Stimulated activated CD4-positive, alpha-beta T cell treated with anti-CD3 and anti-CD28 coated beads, Interleukin-1b, Interleukin-23, amount 100 ng/mL, for 1 hour (primary cell): Measurements from ENCODE around the gene CEP112.
A peak's percentile ranks its signal among the peaks of the same experiment; 100 is the strongest.

ENCODE experiments used
- DNase-seq, 2 donors: peaks; one replicate each; pipeline ENCODE4 v3.0.0-alpha.2; 2020; ENCODE audit warnings: low read depth in 2 of 2

CEP112 gene

DNA sequence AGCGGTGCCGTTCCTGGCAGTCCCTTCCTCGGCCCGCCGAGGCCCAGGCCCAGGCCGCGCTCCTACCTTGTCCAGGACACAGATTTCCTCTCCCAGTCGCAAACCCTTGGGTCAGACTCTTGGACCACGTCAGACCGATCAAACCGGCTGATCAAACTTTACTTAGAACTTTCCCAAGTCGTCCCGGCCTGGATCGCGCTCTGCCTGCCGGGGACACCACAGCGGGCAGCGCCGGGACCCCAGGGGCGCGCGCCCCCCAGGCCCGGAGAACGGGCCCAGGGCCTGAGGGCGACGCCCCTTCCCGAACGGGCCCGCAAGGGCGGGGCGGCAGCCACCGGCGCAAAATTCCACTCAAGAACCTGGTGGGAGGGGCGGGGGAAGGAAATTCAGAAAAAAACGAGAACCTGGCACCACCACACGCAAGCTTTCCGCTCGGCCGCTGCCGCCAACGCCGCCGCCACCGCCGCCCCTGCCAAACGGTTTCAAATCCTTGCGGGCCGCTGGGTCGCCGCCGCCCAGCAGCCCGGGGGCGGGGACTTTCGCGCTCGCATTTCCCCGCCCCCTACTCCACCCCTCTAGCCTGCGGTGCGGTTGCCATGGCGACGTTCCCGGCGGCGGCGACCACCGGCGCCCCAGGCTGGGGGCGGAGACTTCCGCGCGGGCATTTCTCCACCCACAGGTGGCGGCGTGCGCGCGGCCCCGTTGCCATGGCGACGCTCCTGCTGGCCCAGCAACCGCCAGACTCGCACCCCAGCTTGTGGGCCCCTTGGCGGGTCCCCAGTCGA, at the start of gene CEP112:
CEP112 (minus strand) TSS at position 541 of the 785 bp plus-strand sequence.
- DNase-seq, result peak; percentile 67 to 81

DNA sequence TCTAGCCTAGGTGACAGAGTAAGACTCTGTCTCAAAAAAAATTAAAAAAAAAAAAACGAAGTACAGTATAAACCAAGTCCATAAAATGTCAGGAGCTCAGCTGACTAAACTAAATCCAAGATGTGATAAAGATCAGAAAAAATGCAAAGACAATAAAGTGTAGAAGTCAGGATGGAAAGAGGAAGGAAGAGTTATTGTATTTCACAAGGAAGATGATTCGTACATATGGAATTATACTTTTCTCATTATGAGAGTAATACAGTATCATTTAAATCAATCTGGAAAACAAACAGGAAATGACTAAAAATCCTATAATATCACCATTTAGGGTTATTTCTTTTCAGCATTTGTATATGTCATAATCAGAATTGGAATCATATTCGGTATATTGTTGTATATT, 48.7 kb upstream of the CEP112 start:
- no peak for DNase-seq

DNA sequence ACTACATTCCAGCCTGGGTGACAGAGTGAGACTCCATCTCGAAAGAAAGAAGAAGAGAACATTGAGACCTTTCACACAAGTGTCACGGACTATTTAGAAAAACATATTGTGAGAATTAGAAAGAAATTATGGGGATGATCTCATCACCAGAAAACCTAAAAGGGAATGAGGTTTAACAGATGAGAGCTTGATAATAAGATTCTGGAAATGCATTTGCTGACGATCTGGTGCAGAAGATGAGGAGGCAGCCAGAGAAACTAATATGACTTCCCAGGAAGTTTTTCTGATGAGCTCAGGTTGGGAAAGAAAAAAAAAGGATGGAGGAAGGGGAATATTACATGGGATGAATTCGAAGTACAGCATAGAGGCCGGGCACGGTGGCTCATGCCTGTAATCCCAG, 48.1 kb upstream of the CEP112 start:
- DNase-seq, result no peak

DNA sequence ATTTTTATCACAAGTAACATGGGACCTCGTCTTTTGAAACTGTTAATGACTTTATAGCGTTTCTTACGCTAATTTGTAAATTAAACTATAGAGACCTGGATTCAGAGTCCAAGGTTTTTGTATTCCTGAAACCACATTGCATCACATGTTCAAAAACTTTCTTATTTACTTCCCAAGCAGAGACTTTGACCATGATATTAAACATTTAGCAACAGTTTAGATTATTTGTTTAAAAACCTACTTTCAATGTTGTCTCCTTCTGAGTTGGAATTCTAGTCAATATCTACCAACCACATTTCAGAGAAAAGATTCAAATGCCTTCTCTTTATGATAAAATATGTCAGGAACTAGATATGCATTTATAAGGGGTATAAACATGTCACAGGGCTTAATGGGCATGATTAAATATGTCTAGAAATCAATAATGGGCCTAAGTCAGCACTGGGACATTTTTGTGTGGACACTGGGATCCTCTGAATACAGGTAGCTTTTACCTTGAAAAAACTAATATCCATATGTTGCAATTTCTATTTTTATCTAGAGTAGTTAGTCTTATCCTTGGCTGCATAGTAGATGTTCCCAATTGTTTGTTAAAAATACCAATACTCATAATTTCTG, 43.6 kb upstream of the CEP112 start:
- no peak for DNase-seq

DNA sequence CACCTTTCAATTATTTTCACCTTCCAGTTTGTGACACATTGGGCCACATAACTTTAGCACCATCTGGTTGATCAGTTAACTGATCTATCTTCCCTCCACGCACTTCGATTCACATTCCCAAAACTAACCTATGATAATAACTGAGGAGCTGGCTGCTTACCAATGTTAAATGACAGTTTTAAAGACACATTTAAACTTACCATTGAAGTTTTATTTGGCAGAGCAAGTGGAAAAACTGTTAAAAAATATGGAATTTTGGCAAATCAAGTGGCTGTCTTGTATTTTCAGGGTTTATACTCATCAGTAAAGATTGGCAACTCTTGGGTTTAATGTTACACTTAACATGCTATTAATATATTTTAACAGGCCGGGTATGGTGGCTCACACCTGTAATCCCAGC, 42.7 kb upstream of the CEP112 start:
- no peak for DNase-seq

DNA sequence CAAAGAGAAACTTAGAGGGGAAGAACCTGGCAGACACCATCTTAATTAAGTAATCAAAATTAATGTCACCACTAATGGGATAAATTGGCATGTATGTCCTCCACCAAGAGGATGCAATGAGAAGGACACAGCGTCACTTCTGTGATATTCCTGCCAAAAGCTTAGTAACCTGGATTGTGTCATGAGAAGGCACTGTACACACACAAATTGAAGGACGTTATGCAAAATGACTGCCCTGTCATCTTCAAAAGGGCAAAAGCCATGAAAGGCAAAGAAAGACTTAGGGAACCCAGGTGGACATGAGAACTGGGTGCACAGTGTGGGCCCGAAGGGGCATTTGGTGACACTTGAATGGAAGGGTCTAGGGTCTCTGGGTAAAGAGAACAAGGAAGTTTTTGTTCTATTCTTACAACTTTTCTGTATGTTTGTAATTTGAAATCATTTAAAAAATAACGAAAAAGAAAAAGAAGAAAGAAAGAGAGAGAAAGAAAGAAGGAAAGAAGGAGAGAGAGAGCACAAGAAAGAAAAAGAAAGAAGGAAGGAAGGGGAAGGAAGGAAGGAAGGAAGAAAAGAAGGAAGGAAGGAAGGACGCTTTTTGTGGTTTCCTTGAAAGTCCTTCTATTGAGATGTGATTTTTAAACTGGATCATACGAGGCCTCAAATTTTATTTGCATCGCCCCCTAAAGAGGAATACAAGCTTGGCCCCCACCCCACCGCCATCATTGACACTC, 41.3 kb upstream of the CEP112 start:
- no peak for DNase-seq

DNA sequence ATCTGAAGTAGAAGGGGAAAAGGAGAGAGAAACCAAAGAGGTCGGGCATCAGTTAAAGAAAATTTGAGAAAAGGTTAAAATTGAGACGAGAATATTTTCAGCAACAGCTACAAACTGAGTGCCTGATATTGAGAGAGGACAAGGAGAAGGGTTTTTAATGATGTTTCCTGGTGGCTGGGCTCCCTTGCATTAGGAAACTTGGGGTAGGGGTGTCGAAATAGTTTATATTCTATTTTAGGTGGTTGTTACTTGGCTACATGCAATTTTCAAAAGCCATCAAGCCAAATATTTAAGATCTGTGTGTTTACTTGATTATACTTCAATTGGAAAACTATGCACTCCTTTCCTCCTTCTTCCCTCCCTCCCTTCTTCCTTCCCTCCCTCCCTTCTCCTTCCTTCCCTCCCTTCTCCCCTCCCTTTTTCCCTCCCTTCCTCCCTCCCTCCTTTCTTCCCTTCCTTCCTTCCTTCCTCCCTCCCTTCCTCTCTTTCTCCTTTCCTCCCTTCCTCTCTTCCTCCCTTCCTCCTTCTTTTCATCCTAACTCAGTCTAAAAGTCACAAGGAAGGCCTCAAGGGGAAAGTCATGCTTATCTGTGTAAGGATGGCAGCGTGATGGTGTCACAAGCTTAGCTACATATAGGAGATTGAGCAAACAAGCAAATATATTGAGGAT, 39.1 kb upstream of the CEP112 start:
- DNase-seq, result no peak

DNA sequence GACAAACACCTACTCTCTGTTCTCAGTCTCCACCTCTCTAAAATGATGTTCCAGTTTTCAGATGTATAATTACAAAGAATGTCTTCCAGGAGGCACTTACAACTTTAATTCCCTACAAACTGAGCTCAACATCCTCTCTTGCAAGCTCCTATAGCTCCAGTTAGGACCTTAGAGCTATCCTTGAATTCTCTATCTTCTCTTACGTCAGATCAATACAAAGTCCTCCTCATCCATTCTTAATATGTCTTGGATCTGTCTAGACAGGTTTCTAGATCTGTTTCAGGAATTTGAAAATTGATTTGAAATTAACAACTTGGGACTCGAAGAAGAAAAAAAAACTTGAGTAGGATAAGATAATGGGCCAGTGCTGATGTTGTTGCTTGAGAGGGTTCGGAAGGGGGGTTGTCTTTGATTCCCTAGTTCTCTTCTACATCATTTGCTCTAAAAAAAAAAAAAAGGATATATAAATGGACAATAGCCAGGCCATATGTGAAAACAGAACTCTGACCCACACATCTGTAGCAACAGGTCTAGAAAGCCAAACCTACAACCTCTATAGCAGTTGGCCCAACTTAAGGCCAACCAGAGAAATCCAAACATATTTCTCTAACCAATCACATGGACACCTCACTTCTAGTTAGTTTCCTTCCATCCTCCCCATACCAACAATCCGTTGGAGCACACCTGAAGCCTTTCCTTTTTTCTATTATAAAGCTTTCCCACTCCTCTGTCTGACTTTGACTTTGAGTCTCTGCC, 38.0 kb upstream of the CEP112 start:
- DNase-seq, result no peak

DNA sequence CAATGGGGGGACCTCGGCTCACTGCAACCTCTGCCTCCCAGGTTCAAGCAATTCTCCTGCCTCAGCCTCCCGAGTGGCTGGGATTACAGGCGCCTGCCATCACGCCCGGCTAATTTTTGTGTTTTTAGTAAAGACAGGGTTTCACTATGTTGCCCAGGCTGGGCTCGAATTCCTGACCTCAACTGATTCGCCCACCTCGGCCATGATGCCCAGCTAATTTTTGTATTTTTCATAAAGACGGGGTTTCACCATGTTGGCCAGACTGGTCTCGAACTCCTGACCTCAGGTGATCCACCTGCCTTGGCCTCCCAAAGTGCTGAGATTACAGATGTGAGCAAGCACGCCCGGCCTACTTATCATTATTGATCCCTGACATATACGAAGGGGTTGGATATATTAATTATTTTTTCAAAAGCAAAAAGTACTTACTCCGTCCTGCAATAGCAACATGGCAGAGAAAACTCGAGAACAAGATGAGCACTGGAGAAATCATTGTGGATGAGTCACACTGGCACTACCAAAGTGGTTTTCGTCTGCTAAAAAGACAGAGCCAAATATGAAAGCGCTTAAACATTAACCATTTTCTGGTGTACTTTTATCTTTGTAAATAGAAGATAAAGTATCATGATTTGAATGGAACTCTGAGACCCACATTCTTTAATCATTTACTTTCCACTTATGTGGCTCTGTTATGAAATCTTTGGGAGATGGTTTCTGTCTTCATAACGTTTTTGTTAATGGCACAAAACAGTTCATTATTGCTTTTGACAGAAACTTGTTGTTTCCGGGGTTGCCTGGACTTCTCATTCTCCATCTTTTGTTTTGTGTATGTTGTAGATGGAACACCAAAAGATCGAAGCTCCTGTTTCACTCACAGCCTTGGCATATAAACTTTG, 37.2 kb upstream of the CEP112 start, which contains the start of gene APOH:
APOH (minus strand) TSS at position 529 of the 896 bp plus-strand sequence; CDS start at position 493, 36 bp downstream.
- DNase-seq, result no peak

DNA sequence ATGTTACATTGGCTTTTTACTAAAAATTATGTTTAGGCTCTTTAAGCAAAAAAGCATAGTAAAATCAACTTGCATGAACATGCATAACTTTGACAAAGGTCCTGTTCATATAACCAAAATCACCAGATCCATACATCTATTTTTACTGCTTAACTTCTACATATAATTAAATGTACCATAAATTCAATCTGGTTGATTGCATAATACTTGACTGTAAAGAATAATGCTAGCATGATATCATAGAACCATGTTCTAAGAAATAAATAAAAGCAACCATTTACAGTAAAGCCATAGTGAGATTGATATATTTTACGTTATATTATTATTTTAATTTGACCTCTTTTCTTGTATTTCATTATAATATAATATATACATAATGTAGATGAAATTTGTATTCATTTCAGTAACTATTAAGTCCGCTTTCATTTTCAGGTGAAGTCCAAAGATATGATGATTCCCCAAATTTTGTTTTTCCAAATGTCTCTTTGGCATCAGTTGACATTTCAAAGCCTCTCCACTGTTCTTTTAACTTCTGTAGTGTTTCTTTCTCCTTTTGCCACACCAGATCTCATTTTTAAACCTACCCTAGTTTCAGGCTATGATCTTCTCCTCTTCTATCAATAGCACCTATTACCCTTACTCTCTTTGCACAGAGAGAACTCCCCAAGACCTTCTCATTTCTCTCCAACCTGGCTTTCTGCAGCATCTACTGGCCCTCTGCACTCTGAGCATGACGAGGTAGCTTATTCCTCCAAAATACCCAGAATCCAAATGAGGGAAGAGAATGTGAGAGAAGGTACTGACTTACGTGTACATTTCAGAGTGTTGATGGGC, 35.5 kb upstream of the CEP112 start:
- DNase-seq, result no peak

DNA sequence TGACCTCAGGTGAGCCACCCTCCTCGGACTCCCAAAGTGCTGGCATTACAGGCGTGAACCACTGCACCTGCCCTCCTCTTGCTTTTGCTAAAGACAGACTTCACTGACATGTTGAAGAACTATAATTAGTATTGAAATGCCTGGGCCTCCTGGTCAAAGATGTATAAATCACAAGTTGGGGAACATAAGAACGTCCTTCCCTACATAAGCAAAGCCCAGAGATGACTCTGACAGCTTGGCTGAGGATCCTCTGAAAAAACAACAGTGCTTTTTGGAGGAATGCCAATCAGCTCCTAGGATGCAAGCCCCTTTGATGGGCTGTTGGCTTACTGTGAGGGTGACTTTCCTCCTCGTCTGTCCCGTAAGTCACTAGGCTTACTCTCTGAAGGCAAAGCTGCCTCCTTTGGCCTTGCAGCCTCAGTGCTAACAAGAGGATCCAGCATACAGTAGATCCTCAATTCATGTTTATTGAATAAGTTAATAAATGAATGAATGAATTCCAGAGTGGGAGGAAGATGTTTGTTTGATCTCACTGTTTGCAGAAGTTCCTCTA, 30.9 kb upstream of the CEP112 start:
- no peak for DNase-seq

DNA sequence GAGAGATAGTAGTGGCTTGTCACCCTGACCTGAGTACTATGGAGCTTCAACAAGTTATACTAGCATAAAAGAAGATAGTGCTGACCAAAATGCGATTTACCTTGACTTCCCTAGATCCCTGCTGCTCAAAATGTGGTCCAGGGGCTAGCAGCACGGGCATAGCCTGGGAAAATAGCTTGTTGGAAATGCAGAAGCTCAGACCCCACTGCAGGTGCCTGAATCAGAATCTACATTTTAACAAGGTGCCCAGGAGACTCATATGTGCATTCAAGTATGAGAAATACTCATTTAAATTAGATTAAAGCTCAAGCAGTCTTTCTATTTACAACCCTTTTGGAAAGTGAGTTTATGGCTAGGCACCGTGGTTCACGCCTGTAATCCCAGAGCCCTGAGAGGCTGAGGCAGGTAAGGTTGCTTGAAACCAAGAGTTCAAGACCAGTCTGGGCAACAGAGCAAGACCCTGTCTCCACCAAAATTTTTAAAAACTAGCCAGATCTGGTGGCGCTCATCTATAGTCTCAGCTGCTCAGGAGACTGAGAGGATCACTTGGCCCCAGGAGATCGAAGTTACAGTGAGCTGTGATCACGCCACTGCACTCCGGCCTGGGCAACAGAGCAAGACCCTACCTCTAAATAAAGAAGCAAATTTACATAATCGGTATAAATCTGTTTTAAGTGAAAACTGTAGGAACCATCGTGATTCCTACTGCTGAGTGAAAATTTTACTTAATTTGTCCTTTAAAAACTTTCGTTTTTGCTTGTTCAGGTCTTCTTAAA, 30.0 kb upstream of the CEP112 start:
- DNase-seq, result no peak

DNA sequence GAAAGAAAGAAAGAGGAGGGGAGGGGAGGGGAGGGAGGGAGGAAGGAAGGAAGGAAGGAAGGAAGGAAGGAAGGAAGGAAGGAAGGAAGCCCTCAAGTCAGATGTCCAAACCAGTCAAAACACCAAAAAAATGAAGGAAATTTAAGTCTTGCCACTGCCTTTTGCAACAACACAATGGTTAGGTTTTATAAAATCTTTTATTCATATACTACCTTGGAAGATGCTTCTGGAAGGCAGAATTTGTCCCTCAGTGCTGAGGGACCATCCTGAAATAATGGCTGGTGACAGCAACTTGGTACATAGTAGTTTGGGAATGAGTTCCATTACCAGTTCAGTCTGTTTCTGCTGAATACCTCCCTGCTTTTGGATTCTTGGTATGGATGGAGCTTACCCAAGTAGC, 29.4 kb upstream of the CEP112 start:
- DNase-seq, result no peak

DNA sequence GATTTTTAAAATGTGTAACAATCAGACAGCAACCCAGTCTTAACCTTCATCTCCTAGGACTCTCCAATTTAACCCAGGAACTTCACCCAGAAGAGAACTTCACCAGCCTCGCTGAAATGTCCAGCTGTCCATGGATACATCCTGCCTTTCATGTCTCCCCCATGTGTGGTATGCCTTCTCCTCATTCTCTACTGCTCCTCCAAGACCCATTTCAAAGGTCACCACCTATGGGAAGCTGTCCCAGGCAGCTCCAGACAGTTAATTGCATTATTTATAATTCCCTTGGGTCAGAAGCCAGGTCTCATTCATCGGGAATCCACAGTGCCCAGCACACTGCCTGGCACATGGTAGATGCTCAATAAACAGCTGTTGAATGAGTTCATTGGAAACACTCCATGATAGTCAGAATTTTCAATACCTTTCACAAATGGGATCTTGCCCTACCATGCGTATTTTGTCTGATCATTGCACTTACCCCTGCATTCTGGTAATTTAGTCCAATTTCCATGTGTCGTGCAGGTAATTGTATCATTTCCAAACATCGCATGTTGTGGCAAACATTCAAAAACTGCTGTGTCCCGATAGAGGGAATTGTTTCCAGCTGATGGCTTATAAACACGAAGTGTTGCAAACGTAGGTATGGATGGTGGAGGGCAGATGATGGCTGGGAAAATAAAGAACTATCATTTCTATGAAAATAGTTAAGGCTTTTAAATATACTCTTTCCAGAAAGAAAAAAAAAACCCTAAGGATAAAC, 28.3 kb upstream of the CEP112 start:
- no peak for DNase-seq

DNA sequence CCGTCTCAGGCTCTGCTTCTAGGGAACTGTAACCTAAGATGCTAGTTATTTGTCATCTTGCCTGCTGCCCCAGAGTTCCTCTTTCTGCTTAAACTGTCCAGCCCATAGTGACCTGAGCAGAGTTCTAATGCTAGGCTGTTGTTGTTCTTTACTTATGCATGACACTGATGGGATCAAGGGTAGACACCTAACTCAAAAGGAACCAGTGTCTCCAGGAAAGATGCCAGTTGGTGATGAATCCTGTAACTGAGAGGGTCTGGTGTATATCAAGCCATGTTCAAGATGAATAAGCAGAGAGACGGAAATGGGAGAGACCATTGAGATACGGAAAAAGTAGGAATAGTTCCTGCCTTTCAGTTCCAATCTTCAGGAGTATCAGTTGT, 23.6 kb upstream of the CEP112 start:
- DNase-seq, result no peak

DNA sequence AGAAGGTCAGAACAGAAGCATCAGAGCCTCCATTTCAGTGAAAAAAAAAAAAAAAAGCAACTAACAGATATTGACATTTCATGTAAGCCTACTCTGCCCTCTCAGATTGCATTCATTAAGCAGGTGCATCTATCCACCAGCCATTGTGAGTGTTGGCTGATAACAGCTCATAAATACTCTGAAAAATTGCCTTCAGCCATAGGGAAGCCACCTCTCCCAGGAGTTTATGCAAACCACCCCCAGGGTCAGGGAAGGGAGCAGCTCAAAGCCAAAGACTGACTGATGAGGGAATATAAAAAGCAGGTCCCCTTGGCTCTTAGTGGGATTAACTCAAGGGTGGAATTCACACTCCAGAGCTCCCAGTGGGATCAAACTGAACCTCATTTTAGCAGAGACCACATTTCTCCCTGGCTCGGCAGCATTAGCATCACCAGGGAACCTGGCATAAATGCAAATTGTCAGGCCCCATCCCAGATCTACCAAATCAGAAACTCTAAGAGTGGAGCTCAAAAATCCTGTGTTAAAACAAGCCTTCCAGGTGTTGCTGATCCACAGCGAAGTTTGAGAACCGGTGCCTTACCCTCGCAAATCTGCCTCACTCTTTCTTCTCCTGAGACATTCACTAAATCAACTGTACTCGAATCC, 23.1 kb upstream of the CEP112 start:
- DNase-seq, result no peak
